Mucosa of stomach (tissue), 1 donor: ENCODE measurements around the gene MX2.

Experiments
- H3K27me3 ChIP-seq: one replicate; pipeline ENCODE4 v1.7.0; 2013; ENCODE audit warnings: mild to moderate bottlenecking, low read length; ENCODE audit not compliant: control insufficient read depth, insufficient read depth
- H3K36me3 ChIP-seq: one replicate; pipeline ENCODE4 v1.7.0; 2013; ENCODE audit warnings: low read length; ENCODE audit not compliant: control insufficient read depth, insufficient read depth
- H3K4me1 ChIP-seq: one replicate; pipeline ENCODE4 v1.7.0; 2013; ENCODE audit warnings: mild to moderate bottlenecking, low read length; ENCODE audit not compliant: control insufficient read depth, insufficient read depth
- H3K4me3 ChIP-seq: one replicate; pipeline ENCODE4 v1.7.0; 2013; ENCODE audit warnings: low read length
- H3K9ac ChIP-seq: one replicate; pipeline ENCODE4 v1.7.0; 2013; ENCODE audit warnings: mild to moderate bottlenecking, low read length, moderate library complexity
- H3K9me3 ChIP-seq: one replicate; pipeline ENCODE4 v1.7.0; 2013; ENCODE audit warnings: mild to moderate bottlenecking, low read length, moderate library complexity; ENCODE audit not compliant: control insufficient read depth
- donor health status: Pancreatic carcinoma.

Gene MX2

GRCh38 chr21:41361053-41361785, 608 bp upstream of the MX2 start:
- Histone ChIP-seq H3K4me3 (peak overlapping the region; percentile 27), H3K27me3 (no peaks in the 10 kb centered on the region), H3K4me1 (peaks cover 77% of the 10 kb centered on the region), H3K9me3 (no peaks in the 10 kb centered on the region), H3K9ac (peak overlapping the region; percentile 51), H3K36me3 (no peaks in the 10 kb centered on the region)

- Histone ChIP-seq H3K9me3 (no peaks in the 10 kb centered on the region), H3K27me3 (no peaks in the 10 kb centered on the region), H3K4me3 (no peak overlapping the region), H3K4me1 (peaks cover 79% of the 10 kb centered on the region), H3K36me3 (no peaks in the 10 kb centered on the region), H3K9ac (peak overlapping the region; percentile 51)
Observed at GRCh38 chr21:41362605-41363369, 960 bp downstream of the MX2 start.

GRCh38 chr21:41363370-41364270, 1.8 kb downstream of the MX2 start:
- H3K4me1 ChIP-seq: peaks cover 74% of the 10 kb centered on the region
- no peak overlapping the region for H3K4me3 ChIP-seq
- H3K9me3 ChIP-seq: no peaks in the 10 kb centered on the region
- H3K27me3 ChIP-seq: no peaks in the 10 kb centered on the region
- H3K36me3 ChIP-seq: no peaks in the 10 kb centered on the region
- no peak overlapping the region for H3K9ac ChIP-seq

GRCh38 chr21:41364308-41364707, 2.5 kb downstream of the MX2 start:
- Histone ChIP-seq H3K36me3 (no peaks in the 10 kb centered on the region), H3K4me3 (no peak overlapping the region), H3K27me3 (no peaks in the 10 kb centered on the region), H3K9ac (no peak overlapping the region), H3K4me1 (peaks cover 74% of the 10 kb centered on the region), H3K9me3 (no peaks in the 10 kb centered on the region)

GRCh38 chr21:41365377-41366107, 3.7 kb downstream of the MX2 start:
- no peaks in the 10 kb centered on the region for H3K27me3 ChIP-seq
- H3K9me3 ChIP-seq: no peaks in the 10 kb centered on the region
- H3K4me1 ChIP-seq: peaks cover 63% of the 10 kb centered on the region
- H3K9ac ChIP-seq: no peak overlapping the region
- no peak overlapping the region for H3K4me3 ChIP-seq
- H3K36me3 ChIP-seq: no peaks in the 10 kb centered on the region

- no peak overlapping the region for H3K4me3 ChIP-seq
- H3K9me3 ChIP-seq: no peaks in the 10 kb centered on the region
- H3K27me3 ChIP-seq: no peaks in the 10 kb centered on the region
- peaks cover 52% of the 10 kb centered on the region for H3K4me1 ChIP-seq
- H3K36me3 ChIP-seq: no peaks in the 10 kb centered on the region
- no peak overlapping the region for H3K9ac ChIP-seq
Observed at GRCh38 chr21:41366522-41367151, 4.8 kb downstream of the MX2 start.

GRCh38 chr21:41367301-41367944, 5.6 kb downstream of the MX2 start:
- Histone ChIP-seq H3K4me3 (no peak overlapping the region), H3K9me3 (no peaks in the 10 kb centered on the region), H3K9ac (no peak overlapping the region)

GRCh38 chr21:41367945-41368734, 6.3 kb downstream of the MX2 start:
- no peaks in the 10 kb centered on the region for H3K36me3 ChIP-seq
- no peak overlapping the region for H3K4me3 ChIP-seq
- H3K27me3 ChIP-seq: no peaks in the 10 kb centered on the region
- no peaks in the 10 kb centered on the region for H3K9me3 ChIP-seq
- H3K4me1 ChIP-seq: peaks cover 45% of the 10 kb centered on the region
- H3K9ac ChIP-seq: no peak overlapping the region

More at GRCh38 chr21:41367301-41367944, 5.6 kb downstream of the MX2 start:
- no peaks in the 10 kb centered on the region for H3K36me3 ChIP-seq
- no peaks in the 10 kb centered on the region for H3K27me3 ChIP-seq
- H3K4me1 ChIP-seq: peaks cover 48% of the 10 kb centered on the region

- H3K9ac ChIP-seq: peak overlapping the region; percentile 24
- H3K9me3 ChIP-seq: no peaks in the 10 kb centered on the region
- H3K27me3 ChIP-seq: no peaks in the 10 kb centered on the region
- H3K36me3 ChIP-seq: no peaks in the 10 kb centered on the region
- peaks cover 41% of the 10 kb centered on the region for H3K4me1 ChIP-seq
- H3K4me3 ChIP-seq: no peak overlapping the region
Observed at GRCh38 chr21:41368735-41369104, 6.9 kb downstream of the MX2 start.

- Histone ChIP-seq H3K4me1 (peaks cover 35% of the 10 kb centered on the region), H3K4me3 (no peak overlapping the region), H3K9me3 (no peaks in the 10 kb centered on the region), H3K9ac (peak overlapping the region; percentile 24), H3K36me3 (no peaks in the 10 kb centered on the region), H3K27me3 (no peaks in the 10 kb centered on the region)
Observed at GRCh38 chr21:41369105-41369919, 7.5 kb downstream of the MX2 start.
